Mesenchymal stem cell (in vitro differentiated cells and primary cell): Measurements from ENCODE around the gene TMTC4.

Experiments used
- DNase-seq: peaks from one replicate; pipeline ENCODE4 v3.0.0-alpha.2; 2013
- H2AFZ ChIP-seq: one replicate; pipeline ENCODE4 v1.6.1; 2013; ENCODE audit warnings: low read depth, mild to moderate bottlenecking, control low read depth, inconsistent platforms, low read length, moderate library complexity
- H2AK5ac ChIP-seq: 2 replicates; pipeline ENCODE4 v1.6.1; 2013; ENCODE audit warnings: low read length, moderate library complexity, mild to moderate bottlenecking, inconsistent platforms; ENCODE audit not compliant: severe bottlenecking
- H2BK120ac ChIP-seq: one replicate; pipeline ENCODE4 v1.6.1; 2013; ENCODE audit warnings: low read depth, mild to moderate bottlenecking, inconsistent platforms, low read length, moderate library complexity
- H2BK12ac ChIP-seq, 2 experiments: one replicate each; pipeline ENCODE4 v1.6.1; 2013; ENCODE audit warnings: inconsistent platforms in 2 of 2, low read length in 2 of 2, mild to moderate bottlenecking in 2 of 2, moderate library complexity in 2 of 2, control low read depth in 1 of 2
- H2BK15ac ChIP-seq: one replicate; pipeline ENCODE4 v1.6.1; 2013; ENCODE audit warnings: mild to moderate bottlenecking, low read depth, inconsistent platforms; ENCODE audit not compliant: poor library complexity, severe bottlenecking
- H2BK5ac ChIP-seq: 2 replicates; pipeline ENCODE4 v1.6.1; 2013; ENCODE audit warnings: low read depth, mild to moderate bottlenecking, low read length, control low read depth, inconsistent platforms; ENCODE audit not compliant: poor library complexity, severe bottlenecking
- H3K14ac ChIP-seq, 2 experiments: one replicate each; pipeline ENCODE4 v1.6.1; 2013; ENCODE audit warnings: inconsistent platforms in 2 of 2, low read length in 2 of 2, control low read depth in 1 of 2, mild to moderate bottlenecking in 1 of 2, moderate library complexity in 1 of 2
- H3K18ac ChIP-seq, 2 experiments: one replicate each; pipeline ENCODE4 v1.6.1; 2013; ENCODE audit warnings: inconsistent platforms in 2 of 2, low read length in 2 of 2, control low read depth in 1 of 2, low read depth in 1 of 2, mild to moderate bottlenecking in 1 of 2
- H3K23ac ChIP-seq, 2 experiments: one replicate each; pipeline ENCODE4 v1.6.1; 2013; ENCODE audit warnings: inconsistent platforms in 2 of 2, low read length in 2 of 2, mild to moderate bottlenecking in 2 of 2, moderate library complexity in 2 of 2, control low read depth in 1 of 2
- H3K27ac ChIP-seq: 2 replicates; pipeline ENCODE4 v1.5.1; 2013; ENCODE audit warnings: mild to moderate bottlenecking, moderate library complexity, low read length, control low read depth, inconsistent platforms; ENCODE audit not compliant: poor library complexity, severe bottlenecking
- H3K27me3 ChIP-seq, 2 experiments: 2 replicates each; pipeline versions ENCODE4 v1.6.1 to v1.7.0; 2013; ENCODE audit warnings: low read length in 2 of 2, mild to moderate bottlenecking in 2 of 2, moderate library complexity in 2 of 2, control low read depth in 1 of 2, inconsistent platforms in 1 of 2; ENCODE audit not compliant: control insufficient read depth in 1 of 2, insufficient read depth in 1 of 2
- H3K36me3 ChIP-seq, 2 experiments: 2 replicates each; pipeline versions ENCODE4 v1.6.1 to v1.7.0; 2013; ENCODE audit warnings: low read length in 2 of 2, control low read depth in 1 of 2, inconsistent platforms in 1 of 2, low read depth in 1 of 2, mild to moderate bottlenecking in 1 of 2; ENCODE audit not compliant: insufficient read depth in 2 of 2, control insufficient read depth in 1 of 2
- H3K4ac ChIP-seq, 2 experiments: one replicate each; pipeline ENCODE4 v1.6.1; 2013; ENCODE audit warnings: inconsistent platforms in 2 of 2, low read length in 2 of 2, mild to moderate bottlenecking in 2 of 2, moderate library complexity in 2 of 2, control low read depth in 1 of 2, low read depth in 1 of 2
- H3K4me1 ChIP-seq: 2 replicates; pipeline ENCODE4 v1.6.1; 2013; ENCODE audit warnings: low read depth, low read length, control low read depth; ENCODE audit not compliant: control insufficient read depth, insufficient read depth
- H3K4me2 ChIP-seq: 2 replicates; pipeline ENCODE4 v1.6.1; 2013; ENCODE audit warnings: low read length, mild to moderate bottlenecking, inconsistent platforms; ENCODE audit not compliant: poor library complexity, severe bottlenecking
- H3K4me3 ChIP-seq, 2 experiments: 2 replicates each; pipeline versions ENCODE4 v1.5.1 to v1.7.0; 2013; ENCODE audit warnings: low read length in 2 of 2, mild to moderate bottlenecking in 2 of 2, control low read depth in 1 of 2, low read depth in 1 of 2; ENCODE audit not compliant: insufficient read depth in 1 of 2
- H3K79me1 ChIP-seq: replicated peaks from 2 replicates; pipeline ENCODE4 v1.6.1; 2013; ENCODE audit warnings: mild to moderate bottlenecking, control low read depth, low read length, inconsistent platforms; ENCODE audit not compliant: poor library complexity, severe bottlenecking
- H3K9ac ChIP-seq: 2 replicates; pipeline ENCODE4 v1.7.0; 2013; ENCODE audit warnings: mild to moderate bottlenecking, low read length, moderate library complexity
- H3K9me3 ChIP-seq: 2 replicates; pipeline ENCODE4 v1.7.0; 2013; ENCODE audit warnings: mild to moderate bottlenecking, low read length; ENCODE audit not compliant: control insufficient read depth
- H4K8ac ChIP-seq: one replicate; pipeline ENCODE4 v1.6.1; 2013; ENCODE audit warnings: inconsistent platforms, mild to moderate bottlenecking, low read length, moderate library complexity
- H4K91ac ChIP-seq: one replicate; pipeline ENCODE4 v1.6.1; 2013; ENCODE audit warnings: mild to moderate bottlenecking, low read length, inconsistent platforms
- WGBS: methylation state at CpG from one replicate; pipeline ENCODE4 v1.1.7; 2013; ENCODE audit warnings: mixed read lengths; 5-methylcytosine and 5-hydroxymethylcytosine counted together

The TMTC4 gene

DNA sequence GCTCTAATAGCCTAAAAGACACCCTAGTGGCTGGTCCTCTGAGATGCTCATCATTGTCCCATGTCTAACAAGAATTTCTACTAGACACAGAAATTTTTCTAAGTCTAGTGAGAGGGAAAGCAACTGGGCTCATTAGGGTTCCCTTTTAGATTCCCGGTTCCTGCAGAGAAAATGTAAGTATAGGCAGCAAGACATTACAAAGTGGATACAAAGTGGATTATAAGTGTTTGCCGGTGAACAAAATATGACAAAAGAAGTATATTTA is 20.8 kb upstream of the TMTC4 start:
- Histone ChIP-seq H2AK5ac (no peak overlapping the region), H2BK120ac (no peak overlapping the region), H2BK12ac (no peak overlapping the region), H2BK15ac (no peak overlapping the region), H3K36me3 (no peaks in the 10 kb centered on the region), H3K4me3 (no peak overlapping the region), H3K27ac (no peak overlapping the region), H4K8ac (no peak overlapping the region), H3K18ac (no peak overlapping the region), H3K79me1 (no peaks in the 10 kb centered on the region), H3K23ac (no peak overlapping the region), H3K9me3 (no peaks in the 10 kb centered on the region), H4K91ac (no peak overlapping the region), H3K4ac (no peak overlapping the region), H2AFZ (no peak overlapping the region), H3K27me3 (peaks cover 0 to 5% of the 10 kb centered on the region in 2 experiments), H3K4me2 (no peak overlapping the region), H3K4me1 (no peaks in the 10 kb centered on the region), H2BK5ac (no peak overlapping the region), H3K9ac (peak overlapping the region; percentile 27), H3K14ac (no peak overlapping the region)
- DNase-seq: no peak
- WGBS: no CpG with 5 or more reads among the region's 2 CpGs

DNA sequence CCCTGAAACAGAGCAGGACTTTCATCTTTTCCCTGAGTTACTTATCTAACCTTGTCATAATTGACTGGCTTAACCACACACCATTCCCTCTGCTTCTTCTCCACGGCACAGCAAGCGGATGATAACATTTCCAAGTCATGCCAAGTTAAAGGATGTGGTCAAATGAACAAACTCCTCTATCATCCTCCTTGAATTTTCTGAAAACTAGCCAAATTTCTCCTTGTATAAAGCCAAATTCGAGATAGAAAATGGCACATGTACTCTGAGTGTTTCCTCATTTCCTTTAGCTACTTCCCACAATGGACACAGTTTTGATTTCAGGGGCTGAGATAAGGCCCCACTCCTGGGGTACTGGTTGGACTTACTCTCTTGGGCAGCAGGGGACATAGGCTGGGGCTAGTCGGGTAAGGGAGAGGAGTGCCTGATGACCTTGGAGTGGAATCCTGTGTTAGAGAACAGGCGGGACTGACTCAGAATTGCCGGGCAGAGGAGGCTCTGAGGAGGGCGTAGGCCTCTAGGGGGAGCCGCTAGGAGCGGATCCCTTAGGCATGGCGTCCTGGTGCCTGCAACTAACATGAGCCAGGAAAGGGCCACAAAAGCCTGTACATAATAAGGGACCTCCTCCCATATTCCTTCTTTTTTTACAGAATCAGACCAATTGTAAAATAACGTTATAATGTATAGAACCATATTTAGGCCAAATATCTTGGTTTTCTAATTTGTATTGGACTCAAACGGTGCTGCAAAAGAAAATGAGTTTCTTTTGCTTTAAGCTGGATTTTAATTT is 20.3 kb upstream of the TMTC4 start:
- no peak overlapping the region for H2BK15ac ChIP-seq
- 55% methylated on average over 8 of the region's 12 CpGs for WGBS
- no peak overlapping the region for H2BK5ac ChIP-seq
- H3K9me3 ChIP-seq: no peaks in the 10 kb centered on the region
- peaks cover 0 to 5% of the 10 kb centered on the region in 2 experiments for H3K27me3 ChIP-seq
- H3K36me3 ChIP-seq: no peaks in the 10 kb centered on the region
- no peak overlapping the region for H2BK12ac ChIP-seq
- H3K4ac ChIP-seq: no peak overlapping the region
- no peak overlapping the region for H2AFZ ChIP-seq
- H3K18ac ChIP-seq: no peak overlapping the region
- DNase-seq: peak; percentile 30
- H3K23ac ChIP-seq: no peak overlapping the region
- no peak overlapping the region for H4K8ac ChIP-seq
- peak overlapping the region; percentile 63 for H3K9ac ChIP-seq
- H3K27ac ChIP-seq: no peak overlapping the region
- H3K4me2 ChIP-seq: no peak overlapping the region
- H3K4me1 ChIP-seq: no peaks in the 10 kb centered on the region
- H2BK120ac ChIP-seq: no peak overlapping the region
- H3K14ac ChIP-seq: no peak overlapping the region
- no peak overlapping the region for H2AK5ac ChIP-seq
- H3K4me3 ChIP-seq: peak overlapping the region in 1 of 2 experiments; percentile 36
- H3K79me1 ChIP-seq: no peaks in the 10 kb centered on the region
- no peak overlapping the region for H4K91ac ChIP-seq

DNA sequence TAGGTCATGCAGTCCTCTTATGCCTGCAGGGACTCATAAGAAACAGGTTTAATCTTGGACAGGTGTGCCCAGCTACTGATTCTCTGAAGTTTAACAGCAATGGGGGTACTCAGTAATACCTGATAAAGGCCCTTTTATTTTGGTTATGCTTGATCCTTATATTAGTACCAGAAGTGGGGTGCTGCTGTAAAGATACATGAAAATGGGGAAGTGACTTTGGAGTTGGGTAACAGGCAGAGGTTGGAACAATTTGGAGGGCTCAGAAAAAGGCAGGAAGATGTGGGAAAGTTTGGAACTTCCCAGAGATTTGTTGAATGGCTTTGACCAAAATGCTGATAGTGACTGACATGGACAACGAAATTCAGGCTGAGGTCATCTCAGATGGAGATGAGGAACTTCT is 14.6 kb upstream of the TMTC4 start:
- no peak overlapping the region for H3K4ac ChIP-seq
- 40% methylated on average over 1 of the region's 1 CpG for WGBS
- H3K4me2 ChIP-seq: no peak overlapping the region

DNA sequence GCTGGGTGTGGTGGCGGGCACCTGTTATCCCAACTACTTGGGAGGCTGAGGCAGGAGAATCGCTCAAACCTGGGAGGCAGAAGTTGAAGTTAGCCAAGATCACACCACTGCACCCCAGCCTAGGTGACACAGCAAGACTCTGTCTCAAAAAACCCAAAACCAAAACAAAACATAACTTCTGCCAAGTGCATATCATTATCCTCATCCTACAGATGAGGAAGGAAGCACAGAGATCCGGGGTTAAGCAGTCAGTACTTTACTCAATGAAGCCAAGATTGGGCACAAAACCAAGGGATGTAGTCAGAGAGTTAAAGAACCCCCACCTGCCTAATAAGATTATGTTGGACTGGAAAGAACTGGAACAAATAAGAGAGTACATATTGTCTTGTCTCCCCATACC is 5.5 kb upstream of the TMTC4 start:
- H2AK5ac ChIP-seq: no peak overlapping the region
- H2AFZ ChIP-seq: no peak overlapping the region
- H3K9ac ChIP-seq: no peak overlapping the region
- H2BK120ac ChIP-seq: no peak overlapping the region
- H2BK12ac ChIP-seq: no peak overlapping the region
- no peak for DNase-seq
- H3K27me3 ChIP-seq: peaks cover 0 to 6% of the 10 kb centered on the region in 2 experiments
- no peak overlapping the region for H4K8ac ChIP-seq
- no peak overlapping the region for H3K4ac ChIP-seq
- no peak overlapping the region for H4K91ac ChIP-seq
- H3K4me1 ChIP-seq: peaks cover 2% of the 10 kb centered on the region
- no peaks in the 10 kb centered on the region for H3K9me3 ChIP-seq
- no peak overlapping the region for H3K4me3 ChIP-seq
- no peaks in the 10 kb centered on the region for H3K79me1 ChIP-seq
- H2BK5ac ChIP-seq: no peak overlapping the region
- H3K27ac ChIP-seq: no peak overlapping the region
- H3K18ac ChIP-seq: no peak overlapping the region
- no peak overlapping the region for H3K23ac ChIP-seq
- no peak overlapping the region for H3K4me2 ChIP-seq
- WGBS: 87% methylated on average over 2 of the region's 3 CpGs
- H3K14ac ChIP-seq: no peak overlapping the region
- no peaks in the 10 kb centered on the region for H3K36me3 ChIP-seq
- H2BK15ac ChIP-seq: no peak overlapping the region

More for the DNA sequence above, 14.6 kb upstream of the TMTC4 start:
- H3K9me3 ChIP-seq: peaks cover 15% of the 10 kb centered on the region
- no peak overlapping the region for H2BK15ac ChIP-seq
- H3K14ac ChIP-seq: no peak overlapping the region
- no peaks in the 10 kb centered on the region for H3K79me1 ChIP-seq
- H2AFZ ChIP-seq: no peak overlapping the region
- no peak overlapping the region for H3K23ac ChIP-seq
- H3K27ac ChIP-seq: no peak overlapping the region
- no peaks in the 10 kb centered on the region for H3K36me3 ChIP-seq
- H3K9ac ChIP-seq: no peak overlapping the region
- H4K91ac ChIP-seq: no peak overlapping the region
- no peak overlapping the region for H4K8ac ChIP-seq
- DNase-seq: no peak
- no peak overlapping the region for H3K18ac ChIP-seq
- no peaks in the 10 kb centered on the region for H3K27me3 ChIP-seq
- H2BK12ac ChIP-seq: no peak overlapping the region
- H3K4me3 ChIP-seq: no peak overlapping the region
- no peaks in the 10 kb centered on the region for H3K4me1 ChIP-seq
- H2BK120ac ChIP-seq: no peak overlapping the region
- no peak overlapping the region for H2AK5ac ChIP-seq
- no peak overlapping the region for H2BK5ac ChIP-seq
